Breast epithelium (tissue), 3 donors: Measurements from ENCODE around the gene PSME3.

Source experiments
- CTCF ChIP-seq, 3 donors: fragments of 450-650 bp; IDR thresholded peaks; one replicate each; pipeline ENCODE4 v1.5.1; 2016 to 2017; ENCODE audit warnings: antibody characterized with exemption in 3 of 3, mild to moderate bottlenecking in 3 of 3, moderate library complexity in 3 of 3
- POLR2AphosphoS5 ChIP-seq, 3 donors: sonication (generic); formaldehyde crosslinking; IDR thresholded peaks; one replicate each; pipeline ENCODE4 v1.6.1; 2017; ENCODE audit warnings: antibody characterized with exemption in 3 of 3

GRCh38 chr17:42891539-42892152 is 58.4 kb downstream of the PSME3 start:
- TF ChIP-seq CTCF (IDR thresholded peaks at IDR 0.05) (no peak), POLR2AphosphoS5 (IDR thresholded peaks at IDR 0.05) (no peak)
